Breast epithelium (tissue), 3 donors: Measurements from ENCODE around the gene JADE2.

Experiments used
- POLR2AphosphoS5 ChIP-seq, 3 donors: sonication (generic); formaldehyde crosslinking; IDR thresholded peaks; one replicate each; pipeline ENCODE4 v1.6.1; 2017; ENCODE audit warnings: antibody characterized with exemption in 3 of 3
- TF ChIP-seq, protein P1 (sequence below), 3 donors: fragments of 450-650 bp; IDR thresholded peaks; one replicate each; pipeline ENCODE4 v1.5.1; 2016 to 2017; ENCODE audit warnings: antibody characterized with exemption in 3 of 3, mild to moderate bottlenecking in 3 of 3, moderate library complexity in 3 of 3

DNA sequence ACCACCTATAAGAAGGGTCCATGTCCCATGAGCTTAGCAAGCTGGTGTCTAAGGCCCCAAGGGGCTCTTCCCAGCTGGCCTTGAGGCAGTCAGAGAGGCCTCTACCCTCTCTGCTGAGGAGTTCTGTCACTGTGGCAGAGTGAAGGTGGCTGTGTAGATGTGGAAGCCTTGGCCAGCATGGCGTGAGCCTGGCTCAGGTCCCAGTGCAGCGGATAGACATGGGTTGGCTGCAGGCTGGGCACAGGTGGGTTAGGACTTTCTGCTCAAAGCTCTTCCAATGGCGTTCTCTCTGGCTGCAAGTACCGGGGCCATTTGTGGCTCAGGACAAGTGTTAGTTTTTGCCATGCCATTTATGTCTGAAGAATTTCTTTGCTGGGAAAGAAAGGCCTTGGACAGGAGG, 47.3 kb downstream of the JADE2 start:
- TF ChIP-seq, protein P1, sequence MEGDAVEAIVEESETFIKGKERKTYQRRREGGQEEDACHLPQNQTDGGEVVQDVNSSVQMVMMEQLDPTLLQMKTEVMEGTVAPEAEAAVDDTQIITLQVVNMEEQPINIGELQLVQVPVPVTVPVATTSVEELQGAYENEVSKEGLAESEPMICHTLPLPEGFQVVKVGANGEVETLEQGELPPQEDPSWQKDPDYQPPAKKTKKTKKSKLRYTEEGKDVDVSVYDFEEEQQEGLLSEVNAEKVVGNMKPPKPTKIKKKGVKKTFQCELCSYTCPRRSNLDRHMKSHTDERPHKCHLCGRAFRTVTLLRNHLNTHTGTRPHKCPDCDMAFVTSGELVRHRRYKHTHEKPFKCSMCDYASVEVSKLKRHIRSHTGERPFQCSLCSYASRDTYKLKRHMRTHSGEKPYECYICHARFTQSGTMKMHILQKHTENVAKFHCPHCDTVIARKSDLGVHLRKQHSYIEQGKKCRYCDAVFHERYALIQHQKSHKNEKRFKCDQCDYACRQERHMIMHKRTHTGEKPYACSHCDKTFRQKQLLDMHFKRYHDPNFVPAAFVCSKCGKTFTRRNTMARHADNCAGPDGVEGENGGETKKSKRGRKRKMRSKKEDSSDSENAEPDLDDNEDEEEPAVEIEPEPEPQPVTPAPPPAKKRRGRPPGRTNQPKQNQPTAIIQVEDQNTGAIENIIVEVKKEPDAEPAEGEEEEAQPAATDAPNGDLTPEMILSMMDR (IDR thresholded peaks at IDR 0.05) = no peak
- no peak for TF ChIP-seq POLR2AphosphoS5 (IDR thresholded peaks at IDR 0.05)
